HG02973 (cell line): ENCODE results near the gene ZNF771.

Source experiments
- ATAC-seq: cut with Tn5 transposase; IDR thresholded peaks from one replicate; pipeline ENCODE4 v1.9.1; 2021; ENCODE audit warnings: moderate library complexity; ENCODE audit not compliant: unreplicated experiment

ZNF771 gene

DNA sequence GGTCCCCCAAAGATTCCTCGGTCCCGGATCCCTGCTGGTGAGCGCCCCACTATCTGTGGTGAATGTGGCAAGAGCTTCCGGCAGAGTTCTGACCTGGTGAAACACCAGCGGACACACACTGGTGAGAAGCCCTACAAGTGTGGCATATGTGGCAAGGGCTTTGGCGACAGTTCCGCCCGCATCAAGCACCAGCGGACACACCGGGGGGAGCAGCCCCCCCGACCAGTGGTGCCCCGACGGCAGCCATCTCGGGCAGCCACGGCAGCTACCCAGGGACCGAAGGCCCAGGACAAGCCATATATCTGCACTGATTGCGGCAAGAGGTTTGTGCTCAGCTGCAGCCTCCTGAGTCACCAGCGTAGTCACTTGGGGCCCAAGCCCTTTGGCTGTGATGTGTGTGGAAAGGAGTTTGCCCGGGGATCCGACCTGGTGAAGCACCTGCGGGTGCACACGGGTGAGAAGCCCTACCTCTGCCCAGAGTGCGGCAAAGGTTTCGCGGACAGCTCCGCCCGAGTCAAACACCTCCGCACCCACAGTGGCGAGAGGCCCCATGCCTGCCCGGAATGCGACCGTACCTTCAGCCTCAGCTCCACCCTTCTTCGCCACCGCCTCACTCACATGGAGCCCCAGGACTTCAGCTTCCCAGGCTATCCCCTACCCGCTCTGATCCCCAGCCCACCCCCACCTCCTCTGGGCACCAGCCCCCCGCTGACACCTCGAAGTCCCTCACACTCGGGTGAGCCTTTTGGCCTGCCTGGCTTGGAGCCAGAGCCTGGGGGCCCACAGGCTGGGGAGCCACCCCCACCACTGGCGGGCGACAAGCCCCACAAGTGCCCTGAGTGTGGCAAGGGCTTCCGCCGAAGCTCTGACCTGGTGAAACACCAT is 9.4 kb upstream of the ZNF771 start:
- ATAC-seq, result no peak

DNA sequence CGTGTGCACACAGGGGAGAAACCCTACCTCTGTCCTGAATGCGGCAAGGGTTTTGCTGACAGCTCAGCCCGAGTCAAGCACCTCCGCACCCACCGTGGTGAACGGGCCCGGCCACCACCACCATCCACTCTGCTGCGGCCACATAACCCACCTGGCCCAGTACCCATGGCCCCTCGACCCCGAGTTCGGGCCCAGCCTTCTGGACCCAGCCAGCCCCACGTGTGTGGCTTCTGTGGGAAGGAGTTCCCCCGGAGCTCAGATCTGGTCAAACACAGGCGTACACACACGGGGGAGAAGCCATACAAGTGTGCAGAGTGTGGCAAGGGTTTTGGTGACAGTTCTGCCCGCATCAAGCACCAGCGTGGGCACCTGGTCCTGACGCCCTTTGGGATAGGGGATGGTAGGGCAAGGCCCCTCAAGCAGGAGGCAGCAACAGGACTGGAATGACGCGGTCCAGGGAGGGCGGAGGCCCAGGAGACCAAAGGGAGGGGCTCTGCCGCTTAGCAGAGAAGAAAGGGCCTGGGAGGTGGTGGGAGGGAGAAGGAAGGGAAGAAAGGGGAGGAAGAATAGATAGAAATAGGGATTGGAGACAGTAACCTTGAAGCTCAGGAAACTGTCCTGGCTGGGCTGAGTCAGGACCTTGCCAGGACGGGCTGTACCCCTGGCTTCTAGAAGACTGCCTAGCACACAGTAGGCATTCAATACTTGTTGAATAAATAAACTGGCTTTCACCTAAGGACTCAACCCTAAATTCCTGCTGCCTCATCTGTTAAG is 8.6 kb upstream of the ZNF771 start:
- no peak for ATAC-seq

DNA sequence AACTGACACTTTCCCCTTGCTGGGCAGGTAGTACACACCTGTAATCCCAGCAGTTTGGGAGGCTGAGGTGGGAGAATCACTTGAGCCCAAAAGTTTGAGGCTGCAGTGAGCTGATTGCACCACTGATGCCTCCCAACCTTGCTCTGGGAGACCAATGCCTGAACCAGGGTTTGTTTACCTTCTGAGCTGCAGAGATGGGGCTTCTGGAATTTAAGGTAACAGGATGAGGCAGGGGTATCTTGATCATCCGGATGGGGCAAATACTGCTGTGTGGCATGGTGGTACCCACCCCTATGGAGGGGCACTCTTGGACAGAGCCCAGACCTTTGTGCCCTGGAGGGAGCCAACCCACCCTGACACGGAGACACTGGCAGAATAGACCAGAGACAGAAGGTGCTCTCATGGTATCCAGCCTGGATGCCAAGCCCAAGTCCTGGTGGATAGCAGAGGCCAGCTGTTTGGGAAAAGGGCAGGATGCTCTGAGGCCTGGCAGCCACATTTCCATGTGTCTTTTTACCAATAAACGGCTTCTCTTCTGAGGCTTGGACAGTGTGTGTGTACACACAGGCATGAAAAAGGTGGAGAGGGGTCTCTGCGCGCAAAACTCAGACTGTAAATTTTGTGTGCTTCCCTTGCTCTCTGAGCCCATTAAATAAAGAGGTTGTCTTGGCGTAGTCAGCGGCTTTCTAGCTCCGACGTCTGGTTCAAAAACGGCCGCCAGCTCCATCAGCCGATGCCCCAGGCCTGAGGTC is 7.8 kb upstream of the ZNF771 start:
- no peak for ATAC-seq

DNA sequence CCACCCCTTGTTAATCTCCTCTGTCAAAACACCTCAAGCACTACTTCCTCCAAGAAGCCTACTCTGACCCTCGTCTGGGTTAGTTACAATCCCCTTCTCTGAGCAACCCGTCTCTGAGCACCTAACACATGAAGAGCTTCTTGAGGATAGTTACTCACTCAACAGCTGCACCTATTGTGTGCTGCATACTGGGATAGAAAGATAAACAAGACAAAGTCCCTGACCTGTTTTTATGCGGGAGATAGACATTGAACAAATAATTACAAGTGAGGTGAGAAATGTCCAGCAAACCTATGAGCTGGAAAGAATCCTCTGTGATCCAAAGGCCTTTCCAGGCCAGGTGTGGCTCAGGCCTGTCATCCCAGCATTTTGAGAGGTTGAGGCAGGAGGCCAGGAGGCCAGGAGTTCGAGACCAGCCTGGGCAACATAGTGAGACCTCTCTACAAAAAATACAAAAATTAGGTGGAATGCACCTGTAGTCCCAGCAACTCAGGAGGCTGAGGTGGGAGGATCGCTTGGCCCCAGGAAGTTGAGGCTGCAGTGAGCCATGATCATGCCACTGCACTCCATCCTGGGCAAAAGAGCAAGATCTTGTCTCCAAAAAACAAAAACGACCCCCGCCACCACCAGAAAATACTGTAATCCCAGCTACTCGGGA is 5.5 kb upstream of the ZNF771 start:
- ATAC-seq, result no peak

DNA sequence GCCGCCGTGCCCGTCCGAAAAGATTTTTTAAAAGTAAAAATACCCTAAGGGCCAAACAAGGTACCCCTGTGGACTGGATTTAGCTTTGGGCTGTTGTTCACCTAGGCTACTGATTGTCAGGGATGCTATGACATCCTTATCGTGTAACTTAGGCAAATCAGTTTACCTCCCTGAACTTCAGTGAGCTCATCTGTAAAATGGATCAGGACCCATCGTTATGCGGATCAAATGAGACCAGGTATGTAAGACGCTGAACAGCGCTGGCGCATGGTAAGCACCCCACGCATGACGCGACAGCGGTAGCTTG is 658 bp upstream of the ZNF771 start:
- ATAC-seq, result peak; percentile 4

DNA sequence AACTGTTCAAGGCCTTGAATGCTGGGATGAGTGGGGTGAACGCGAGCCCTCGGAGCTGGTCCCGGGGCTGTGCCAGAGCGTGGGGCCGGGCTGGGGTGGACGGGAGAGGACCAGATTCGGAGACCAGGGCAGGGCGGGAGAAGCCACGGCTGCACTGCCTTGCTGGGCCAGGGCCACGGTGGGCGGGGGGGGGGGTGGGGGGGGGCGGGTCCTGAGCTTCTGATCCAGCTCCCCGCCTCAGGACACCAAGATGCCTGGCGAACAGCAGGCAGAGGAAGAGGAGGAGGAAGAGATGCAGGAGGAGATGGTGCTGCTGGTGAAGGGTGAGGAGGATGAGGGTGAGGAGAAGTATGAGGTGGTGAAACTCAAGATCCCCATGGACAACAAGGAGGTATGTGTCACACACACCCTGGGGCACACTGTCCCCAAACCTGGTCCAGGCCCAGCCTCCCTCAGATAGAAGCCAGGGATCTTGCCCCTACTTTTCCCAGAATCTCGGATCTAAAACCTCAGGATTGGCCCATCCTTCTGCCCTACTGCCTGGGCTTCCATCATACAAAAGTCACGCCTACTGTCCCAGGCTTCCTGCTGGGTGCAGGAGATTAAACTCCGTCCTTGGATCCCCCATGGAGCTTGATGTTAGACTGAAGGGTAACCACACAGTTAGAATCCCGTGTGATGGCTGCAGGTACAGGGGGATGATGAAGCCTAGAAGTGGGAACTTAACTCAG is 563 bp downstream of the ZNF771 start:
- peak; percentile 18 for ATAC-seq

DNA sequence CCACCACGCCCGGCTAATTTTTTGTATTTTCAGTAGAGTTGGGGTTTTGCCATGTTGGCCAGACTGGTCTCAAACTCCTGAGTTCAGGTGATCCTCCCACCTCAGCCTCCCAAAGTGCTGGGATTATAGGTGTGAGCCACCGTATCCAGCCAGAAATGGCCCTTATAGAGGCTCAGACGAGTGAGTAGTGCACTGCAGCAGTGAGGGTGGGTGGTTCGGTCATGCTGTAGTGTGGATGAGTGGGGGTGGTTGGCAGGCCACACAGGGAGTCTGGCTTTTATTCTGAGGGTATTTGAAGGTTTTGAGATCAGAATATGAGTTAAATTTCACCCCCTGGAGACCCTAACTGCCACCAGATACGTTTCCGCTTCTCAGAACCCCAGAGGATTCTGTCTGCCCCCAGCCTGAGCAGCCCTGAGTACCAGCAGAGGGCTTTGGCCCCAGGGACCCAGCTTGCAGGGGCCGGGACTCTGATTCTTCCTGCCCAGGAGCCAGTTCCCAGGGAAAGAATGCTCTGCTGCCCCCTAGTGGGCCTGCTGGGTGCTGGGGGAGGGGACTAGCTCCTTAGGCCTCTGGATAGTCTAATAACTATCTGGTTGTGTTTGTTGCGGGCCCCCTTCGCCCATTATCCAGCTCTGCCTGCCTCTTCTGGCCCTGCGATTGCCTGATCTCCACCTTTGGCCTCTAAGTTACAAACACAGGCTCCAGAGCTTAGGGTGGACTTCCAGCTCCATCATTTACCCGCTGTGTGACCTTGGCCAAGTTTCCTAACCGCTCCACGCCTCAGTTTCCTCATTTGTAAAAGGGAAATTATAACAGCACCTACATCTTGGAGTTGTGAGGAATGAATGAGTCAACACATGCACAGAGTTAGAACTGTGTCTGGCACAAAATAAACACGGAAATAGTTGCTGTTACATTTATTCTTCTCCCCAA is 2.0 kb downstream of the ZNF771 start:
- no peak for ATAC-seq

DNA sequence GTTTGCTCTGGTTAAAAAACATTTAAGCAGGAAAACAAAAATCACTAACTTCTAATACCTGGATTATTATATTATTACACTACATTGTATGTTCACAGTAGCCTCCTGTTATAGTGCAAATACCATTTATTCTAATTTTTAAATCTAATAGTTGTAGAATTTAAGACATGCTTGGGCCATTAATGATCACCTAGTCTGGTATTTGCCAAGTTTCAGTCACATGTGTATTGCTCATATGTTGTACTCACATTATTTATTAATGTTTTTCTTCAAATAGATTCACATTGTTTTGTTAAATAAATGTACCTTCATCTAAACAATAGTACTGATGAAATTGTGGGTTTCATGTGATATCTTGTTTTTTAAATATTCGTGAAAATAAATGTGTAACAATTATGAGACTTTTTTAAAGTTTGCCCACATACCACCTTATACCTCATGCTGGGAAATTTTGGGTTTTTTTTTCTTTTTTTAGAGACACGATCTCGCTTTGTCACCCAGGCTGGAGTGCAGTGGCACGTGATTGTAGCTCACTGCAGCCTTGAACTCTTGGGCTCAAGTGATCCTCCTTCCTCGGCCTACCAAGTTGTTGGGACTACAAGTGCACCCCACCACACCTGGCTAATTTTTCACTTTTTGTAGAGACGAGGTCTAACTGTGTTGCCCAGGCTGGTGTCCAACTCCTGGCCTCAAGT is 5.9 kb downstream of the ZNF771 start:
- no peak for ATAC-seq

DNA sequence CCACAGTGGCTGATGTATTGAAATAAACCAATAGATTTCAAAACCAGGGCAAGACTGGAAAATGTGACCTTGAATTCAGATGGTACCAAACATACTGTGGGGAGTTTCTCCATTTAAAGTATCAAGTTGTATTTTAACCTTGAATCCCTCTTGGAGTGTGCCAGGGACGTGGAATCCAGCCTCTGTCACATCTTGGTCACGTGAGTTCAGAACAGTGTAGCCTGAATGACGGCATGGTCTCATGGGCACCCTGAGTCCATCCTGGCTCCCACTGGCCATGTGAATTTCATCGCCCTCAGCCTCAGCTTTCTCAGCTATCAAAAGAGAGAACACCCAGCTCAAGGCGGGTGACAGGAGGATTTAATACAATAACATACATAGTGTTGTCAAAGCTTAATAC is 6.8 kb downstream of the ZNF771 start:
- ATAC-seq, result no peak

DNA sequence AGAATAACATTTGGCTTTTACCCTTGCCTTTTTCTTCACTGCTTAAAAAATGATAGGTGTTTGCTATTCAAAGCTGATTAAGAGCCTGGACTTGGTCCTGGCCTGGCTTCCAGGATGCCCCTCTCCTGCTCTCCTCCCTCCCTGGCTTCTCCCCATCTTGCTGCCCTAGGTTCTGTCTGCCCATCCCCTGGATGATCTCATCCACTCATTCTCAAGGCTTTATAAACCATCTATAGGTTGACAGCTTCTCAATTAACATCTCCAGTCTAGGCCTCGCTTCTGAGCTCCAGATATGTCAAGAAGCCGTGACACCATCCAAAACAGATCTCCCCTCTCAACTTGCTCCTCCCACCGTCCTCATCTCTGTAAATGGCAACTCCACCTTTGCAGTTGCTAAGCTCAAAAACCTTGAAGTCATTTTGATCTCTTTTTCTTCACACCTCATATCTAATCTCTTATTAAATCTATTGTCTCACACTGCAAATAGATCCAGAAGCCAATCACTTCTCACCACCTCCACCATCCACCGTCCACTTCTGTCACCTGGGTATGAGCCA is 8.7 kb downstream of the ZNF771 start:
- no peak for ATAC-seq

DNA sequence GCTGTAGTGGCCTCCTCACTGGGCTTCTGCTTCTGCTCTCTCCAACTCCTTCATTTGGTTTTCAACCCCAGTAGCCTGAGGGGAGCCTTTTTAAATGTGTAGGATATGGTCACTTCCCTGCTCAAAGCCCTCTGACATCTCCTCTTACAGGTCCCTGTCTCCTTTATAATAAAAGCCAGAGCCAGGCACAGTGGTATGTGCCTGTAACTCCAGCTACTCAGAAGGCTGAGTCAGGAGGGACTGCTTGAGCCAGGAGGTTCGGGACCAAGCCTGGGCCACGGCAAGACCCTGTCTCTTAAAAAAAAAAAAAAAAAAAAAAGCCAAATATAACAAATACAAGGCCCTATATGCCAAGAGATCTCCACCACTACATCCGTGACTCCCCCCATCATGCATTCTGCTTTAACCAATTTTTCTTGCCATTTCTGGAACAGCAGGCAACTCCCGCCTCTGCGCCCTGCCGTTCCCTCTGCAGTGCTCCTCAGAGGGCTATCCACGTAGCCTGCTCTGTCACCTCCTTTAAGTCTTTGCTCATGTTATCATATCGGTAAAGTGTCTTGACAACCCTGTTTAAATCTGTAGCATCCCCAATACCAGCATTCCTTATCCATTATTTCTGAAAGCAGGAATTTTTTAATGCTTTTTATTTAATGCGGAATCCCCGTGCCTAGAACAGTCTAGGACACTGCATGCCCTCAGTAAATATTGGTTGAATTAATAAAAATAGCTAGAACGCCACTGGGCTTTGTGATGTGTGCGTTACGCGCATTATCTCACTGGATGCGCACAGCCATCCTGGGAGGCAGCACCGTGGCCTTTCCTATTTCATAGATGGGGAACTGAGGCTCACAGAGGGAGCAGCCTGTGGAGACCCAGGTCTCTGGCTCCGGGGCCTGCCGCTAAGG is 9.5 kb downstream of the ZNF771 start:
- no peak for ATAC-seq

DNA sequence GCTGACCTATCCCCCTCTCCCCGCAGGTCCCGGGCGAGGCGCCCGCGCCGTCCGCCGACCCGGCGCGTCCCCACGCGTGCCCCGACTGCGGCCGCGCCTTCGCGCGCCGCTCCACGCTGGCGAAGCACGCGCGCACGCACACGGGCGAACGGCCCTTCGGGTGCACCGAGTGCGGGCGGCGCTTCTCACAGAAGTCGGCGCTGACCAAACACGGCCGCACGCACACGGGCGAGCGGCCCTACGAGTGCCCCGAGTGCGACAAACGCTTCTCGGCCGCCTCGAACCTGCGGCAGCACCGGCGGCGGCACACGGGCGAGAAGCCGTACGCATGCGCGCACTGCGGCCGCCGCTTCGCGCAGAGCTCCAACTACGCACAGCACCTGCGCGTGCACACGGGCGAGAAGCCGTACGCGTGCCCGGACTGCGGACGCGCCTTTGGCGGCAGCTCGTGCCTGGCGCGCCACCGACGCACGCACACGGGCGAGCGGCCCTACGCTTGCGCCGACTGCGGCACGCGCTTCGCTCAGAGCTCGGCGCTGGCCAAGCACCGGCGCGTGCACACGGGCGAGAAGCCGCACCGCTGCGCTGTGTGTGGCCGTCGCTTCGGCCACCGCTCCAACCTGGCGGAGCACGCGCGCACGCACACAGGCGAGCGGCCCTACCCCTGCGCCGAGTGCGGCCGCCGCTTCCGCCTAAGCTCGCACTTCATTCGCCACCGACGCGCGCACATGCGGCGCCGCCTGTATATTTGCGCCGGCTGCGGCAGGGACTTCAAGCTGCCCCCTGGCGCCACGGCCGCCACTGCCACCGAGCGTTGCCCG is 10.3 kb downstream of the ZNF771 start:
- no peak for ATAC-seq

DNA sequence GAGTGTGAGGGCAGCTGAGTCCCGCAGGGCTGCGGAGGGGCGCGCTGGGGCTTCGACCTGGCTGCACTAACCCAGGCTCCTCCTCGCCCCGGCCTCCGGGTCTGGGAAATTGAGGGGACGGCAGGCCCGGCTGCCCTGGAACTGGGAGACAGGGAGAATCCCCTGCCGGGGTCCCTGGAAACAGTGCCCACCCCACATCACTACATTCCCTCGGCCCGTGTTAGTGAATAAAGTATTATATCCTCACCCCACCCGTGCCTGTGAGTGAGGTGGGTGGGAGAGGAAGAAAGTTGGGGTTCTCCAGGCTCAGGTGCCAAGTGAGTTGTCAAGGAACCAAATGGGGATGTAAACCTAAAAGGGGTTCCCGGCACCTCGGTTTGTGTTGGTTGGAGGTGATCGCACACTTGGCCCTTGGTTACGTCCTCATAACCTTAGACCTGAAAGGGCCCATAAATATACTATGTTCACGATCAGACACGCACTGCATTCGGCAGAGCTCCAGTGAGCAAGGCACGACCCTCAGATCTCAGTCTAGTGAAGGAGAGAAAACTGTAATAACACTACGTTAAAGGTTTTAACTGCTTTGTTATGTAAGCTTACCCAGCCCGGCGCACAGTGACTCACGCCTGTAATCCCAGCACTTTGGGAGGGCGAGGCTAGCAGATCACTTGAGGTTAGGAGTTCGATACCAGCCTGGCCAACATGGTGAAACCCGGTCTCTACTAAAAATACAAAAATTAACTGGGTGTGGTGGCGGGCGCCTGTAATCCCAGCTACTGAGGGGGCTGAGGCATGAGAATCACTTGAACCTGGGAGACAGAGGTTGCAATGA is 11.2 kb downstream of the ZNF771 start:
- no peak for ATAC-seq

DNA sequence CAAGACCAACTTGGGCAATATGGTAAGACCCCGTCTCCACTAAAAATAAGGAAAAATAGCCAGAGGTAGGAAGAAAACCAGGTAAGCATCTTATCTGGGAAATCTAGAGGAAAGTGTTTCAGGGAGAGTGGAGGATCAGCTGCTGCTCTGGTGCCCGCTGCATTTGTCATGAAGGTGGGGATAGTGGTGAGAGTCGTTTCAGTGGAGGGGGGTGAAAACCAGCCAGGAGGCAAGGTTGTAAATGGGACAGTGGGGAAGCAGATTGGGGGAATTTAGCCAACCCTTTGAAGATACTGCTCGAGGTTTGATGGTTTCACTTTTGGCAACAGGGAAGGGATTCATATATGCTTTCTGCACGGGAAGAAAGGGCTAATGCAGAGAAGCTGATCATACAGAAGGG is 13.6 kb downstream of the ZNF771 start:
- no peak for ATAC-seq

DNA sequence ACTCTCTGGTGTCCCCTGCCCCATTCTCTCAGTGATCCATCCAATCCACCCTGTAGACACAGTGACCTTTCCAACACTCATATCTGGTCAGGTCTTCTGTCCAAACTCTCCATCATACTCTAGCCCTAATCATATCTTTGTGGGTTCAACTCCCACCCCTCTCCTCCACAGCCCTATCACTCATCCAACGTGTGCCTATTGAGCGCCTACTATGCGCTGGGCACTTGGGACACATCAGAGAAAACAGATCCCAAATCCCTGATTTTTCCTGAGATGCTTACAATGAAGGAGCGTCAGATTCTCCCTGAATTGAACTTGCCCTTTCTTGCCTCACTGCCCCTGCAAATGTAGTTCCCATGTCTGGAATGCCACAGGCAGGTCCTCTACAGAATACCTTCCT is 20.6 kb downstream of the ZNF771 start:
- ATAC-seq, result no peak

DNA sequence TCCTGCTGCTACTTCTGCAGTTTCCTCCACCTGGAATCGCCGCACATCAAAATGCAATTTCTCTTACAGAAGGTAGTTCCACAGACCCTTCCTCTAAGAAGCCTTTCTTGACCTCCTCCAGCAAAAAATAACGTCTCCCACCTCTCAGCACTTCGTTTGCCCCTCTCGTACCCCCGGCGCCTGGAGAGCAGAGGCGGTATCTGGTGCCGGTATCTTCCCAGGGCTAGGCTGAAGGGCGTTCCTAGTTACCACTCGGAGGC is 21.9 kb downstream of the ZNF771 start:
- ATAC-seq, result no peak
